Upper lobe of left lung (tissue), 6 donors: ENCODE results near the gene CUL9. TPM values are rescaled to one million over a fixed set of nuclear protein-coding genes. Genes with fewer than 3 reads are reported as not detected.

Experiments used
- ATAC-seq, 2 donors: fragments of 200-7000 bp; cut with Tn5 transposase; one replicate each; pipeline ENCODE4 v1.9.1; 2022; ENCODE audit warnings: mild to moderate bottlenecking in 2 of 2, moderate library complexity in 2 of 2; ENCODE audit not compliant: low FRiP score in 2 of 2
- DNase-seq, 2 donors: peaks; one replicate each; pipeline ENCODE4 v3.0.0-alpha.2; 2019 to 2020
- H3K27ac ChIP-seq, 4 donors: fragments of 200-600 bp; sonication (generic); one replicate each; pipeline ENCODE4 v1.5.1; 2016 to 2019
- H3K27me3 ChIP-seq, 4 donors: fragments of 200-600 bp; sonication (generic); one replicate each; pipeline ENCODE4 v1.5.1; 2017 to 2019
- H3K36me3 ChIP-seq, 4 donors: fragments of 200-600 bp; sonication (generic); one replicate each; pipeline ENCODE4 v1.5.1; 2016 to 2019
- H3K4me1 ChIP-seq, 4 donors: fragments of 200-600 bp; sonication (generic); one replicate each; pipeline ENCODE4 v1.5.1; 2018 to 2019
- H3K4me3 ChIP-seq, 4 donors: fragments of 200-600 bp; sonication (generic); one replicate each; pipeline ENCODE4 v1.5.1; 2017 to 2019; ENCODE audit warnings: mild to moderate bottlenecking in 2 of 4, moderate library complexity in 1 of 4
- H3K9me3 ChIP-seq, 4 donors: fragments of 200-600 bp; sonication (generic); one replicate each; pipeline ENCODE4 v1.5.1; 2018 to 2019
- CTCF ChIP-seq, 6 experiments: fragments of 450-650 bp in 4 of 6; fragments of 200-600 bp in 2 of 6; sonication (generic) in 2 of 6; IDR thresholded peaks; one replicate each; pipeline ENCODE4 v1.5.1; 2016 to 2019; ENCODE audit warnings: antibody characterized with exemption in 6 of 6
- EP300 ChIP-seq, 4 donors: sonication (generic); formaldehyde crosslinking; IDR thresholded peaks; one replicate each; pipeline ENCODE4 v1.5.1; 2017; ENCODE audit warnings: antibody characterized with exemption in 4 of 4, control low read depth in 2 of 4
- POLR2A ChIP-seq, 4 donors: fragments of 450-650 bp; IDR thresholded peaks; one replicate each; pipeline ENCODE4 v1.5.1; 2016 to 2017; ENCODE audit warnings: antibody characterized with exemption in 4 of 4, mild to moderate bottlenecking in 2 of 4
- POLR2AphosphoS5 ChIP-seq, 2 donors: sonication (generic); formaldehyde crosslinking; IDR thresholded peaks; one replicate each; pipeline ENCODE4 v1.5.1; 2017; ENCODE audit warnings: antibody characterized with exemption in 2 of 2
- WGBS, 2 donors: methylation state at CpG; one replicate each; pipeline ENCODE4 v1.1.5; 2017 to 2018; 5-methylcytosine and 5-hydroxymethylcytosine counted together
- total RNA-seq, 6 donors: library from RNA; depleted of rRNA in 4 of 6; stranded (reverse); fragments of >200 nt in 4 of 6; gene quantifications; one replicate each; pipeline versions ENCODE4 v1.1.0 to v1.2.1, GENCODE V29; 2016 to 2021
- donor health status: DM: no; HTN: no; CAD: no; lungs with moderate emphysema.
- donor health status: DM: no; HTN: yes; CAD: no; lungs with severe emphysema.

The CUL9 gene
- total RNA-seq, 6 donors from 2014 or later: 26.9 to 105 (median 47.5) TPM

- H3K36me3 ChIP-seq: peaks cover 0 to 33% (median 12%) of the 10 kb centered on the region in 4 donors
- H3K4me3 ChIP-seq: no peak overlapping the region
- no peaks in the 10 kb centered on the region for H3K27me3 ChIP-seq
- TF ChIP-seq POLR2A (IDR thresholded peaks at IDR 0.05): no peak
- no peaks in the 10 kb centered on the region for H3K4me1 ChIP-seq
- no peaks in the 10 kb centered on the region for H3K9me3 ChIP-seq
- DNase-seq (no peak), ATAC-seq (no peak)
- no peak overlapping the region for H3K27ac ChIP-seq
- WGBS, 2 donors: 93 to 94% methylated on average over 10 of the region's 10 CpGs
Observed at GRCh38 chr6:43205849-43206248, 23.9 kb downstream of the CUL9 start.

GRCh38 chr6:43207286-43207685 lies 25.3 kb downstream of the CUL9 start:
- Histone ChIP-seq H3K9me3 (no peaks in the 10 kb centered on the region), H3K4me3 (no peak overlapping the region), H3K36me3 (peaks cover 0 to 29% (median 11%) of the 10 kb centered on the region in 4 donors), H3K27ac (no peak overlapping the region), H3K4me1 (no peaks in the 10 kb centered on the region), H3K27me3 (no peaks in the 10 kb centered on the region)
- WGBS, 2 donors: 90% methylated on average over 2 of the region's 2 CpGs
- TF ChIP-seq CTCF (IDR thresholded peaks at IDR 0.05): no peak
- no peak for TF ChIP-seq EP300 (IDR thresholded peaks at IDR 0.05)
- no peak for ATAC-seq
- DNase-seq: no peak

GRCh38 chr6:43211955-43212354 lies 30.0 kb downstream of the CUL9 start:
- no peaks in the 10 kb centered on the region for H3K4me1 ChIP-seq
- no peak overlapping the region for H3K4me3 ChIP-seq
- ATAC-seq: no peak
- peaks cover 0 to 22% (median 21%) of the 10 kb centered on the region in 4 donors for H3K36me3 ChIP-seq
- no peaks in the 10 kb centered on the region for H3K9me3 ChIP-seq
- TF ChIP-seq POLR2AphosphoS5 (IDR thresholded peaks at IDR 0.05) (no peak), POLR2A (IDR thresholded peaks at IDR 0.05) (no peak), CTCF (IDR thresholded peaks at IDR 0.05) (no peak), EP300 (IDR thresholded peaks at IDR 0.05) (no peak)
- 59 to 64% methylated on average over 1 of the region's 1 CpG for WGBS, 2 donors
- no peak for DNase-seq
- H3K27ac ChIP-seq: no peak overlapping the region
- no peaks in the 10 kb centered on the region for H3K27me3 ChIP-seq

GRCh38 chr6:43213431-43213830 lies 31.4 kb downstream of the CUL9 start:
- Histone ChIP-seq H3K4me1 (no peaks in the 10 kb centered on the region), H3K4me3 (no peak overlapping the region), H3K36me3 (peaks cover 0 to 30% (median 25%) of the 10 kb centered on the region in 4 donors), H3K9me3 (no peaks in the 10 kb centered on the region), H3K27me3 (no peaks in the 10 kb centered on the region), H3K27ac (no peak overlapping the region)
- no peak for ATAC-seq
- WGBS, 2 donors: 91 to 94% methylated on average over 10 of the region's 11 CpGs
- DNase-seq: peak in 1 of 2 donors; percentile 33
- TF ChIP-seq POLR2AphosphoS5 (IDR thresholded peaks at IDR 0.05) (no peak), EP300 (IDR thresholded peaks at IDR 0.05) (no peak), POLR2A (IDR thresholded peaks at IDR 0.05) (no peak), CTCF (IDR thresholded peaks at IDR 0.05) (no peak)

- ATAC-seq (no peak), DNase-seq (peak in 1 of 2 donors; percentile 44)
- Histone ChIP-seq H3K27me3 (no peaks in the 10 kb centered on the region), H3K9me3 (no peaks in the 10 kb centered on the region), H3K27ac (no peak overlapping the region), H3K4me1 (no peaks in the 10 kb centered on the region), H3K4me3 (no peak overlapping the region), H3K36me3 (peaks cover 0 to 40% (median 28%) of the 10 kb centered on the region in 4 donors)
- 95 to 96% methylated on average over 7 to 8 of the region's 8 CpGs for WGBS, 2 donors
- TF ChIP-seq CTCF (IDR thresholded peaks at IDR 0.05) (no peak), POLR2A (IDR thresholded peaks at IDR 0.05) (no peak), POLR2AphosphoS5 (IDR thresholded peaks at IDR 0.05) (no peak), EP300 (IDR thresholded peaks at IDR 0.05) (no peak)
Observed at GRCh38 chr6:43215066-43215465, 33.1 kb downstream of the CUL9 start.
